ENCODE measurements around the gene PLEKHG3. TPM values are rescaled to one million over a fixed set of nuclear protein-coding genes. Genes with fewer than 3 reads are reported as not detected.

PLEKHG3 gene
- total and polyA plus RNA-seq, 10 of the 15 experiments (the other 5 are each of a cell fraction or from before 2014, with no cell fraction given): 0.03 to 0.73 (median 0.07) TPM; not detected in 5

- TF ChIP-seq ZNF592 (IDR thresholded peaks at IDR 0.05) (no peak), IKZF1 (conservative IDR thresholded peaks at IDR 0.05) (0 out of 2 replicates have a peak, but pooled peaks have one; percentile 23), MTA3 (IDR thresholded peaks at IDR 0.05; ENCODE audit: borderline replicate concordance, low read length) (no peak), TCF12 (IDR thresholded peaks at IDR 0.05; ENCODE audit: low read depth, low read length) (no peak), NKRF (conservative IDR thresholded peaks at IDR 0.05) (no peak), PRDM15 (CRISPR knock-in tag; IDR thresholded peaks at IDR 0.05) (no peak), HDAC2 (IDR thresholded peaks at IDR 0.05) (no peak), BHLHE40 (IDR thresholded peaks at IDR 0.05; ENCODE audit: borderline replicate concordance in 1 of 2, low read depth in 2 of 2, low read length in 1 of 2) (0 out of 4 replicates have a peak, but pooled peaks of 1 of the 2 experiments have one; percentile 16), HSF1 (IDR thresholded peaks at IDR 0.05; ENCODE audit: low read depth, low read length) (no peak), RCOR1 (conservative IDR thresholded peaks at IDR 0.05; ENCODE audit: low read depth, low read length) (no peak), GABPA (IDR thresholded peaks at IDR 0.05; ENCODE audit: low read depth) (no peak), JUNB (IDR thresholded peaks at IDR 0.05) (no peak), RAD21 (IDR thresholded peaks at IDR 0.05; ENCODE audit: insufficient read depth, low read depth, low read length) (no peak), EP300 (IDR thresholded peaks at IDR 0.05; ENCODE audit: borderline replicate concordance in 1 of 2, control insufficient read depth in 1 of 2, low read depth in 2 of 2, low read length in 2 of 2) (no peak), SMARCA5 (IDR thresholded peaks at IDR 0.05) (no peak), FOXM1 (IDR thresholded peaks at IDR 0.05; ENCODE audit: low read depth, low read length) (no peak), ZNF24 (IDR thresholded peaks at IDR 0.05) (no peak), RFX5 (IDR thresholded peaks at IDR 0.05; ENCODE audit: low read depth, low read length) (no peak), ATF7 (IDR thresholded peaks at IDR 0.05; ENCODE audit: low read depth) (no peak), ZNF207 (IDR thresholded peaks at IDR 0.05; ENCODE audit: borderline replicate concordance) (no peak)
These were observed at the start of gene PLEKHG3 (continued) for GRCh38 chr14:64704143-64704742.
